Measurements from ENCODE around the gene DPEP1. TPM values are rescaled to one million over a fixed set of nuclear protein-coding genes. Genes with fewer than 3 reads are reported as not detected.

Gene DPEP1
- total RNA-seq, 2 experiments from 2014 or later: not detected

- no peak overlapping the region for H3K27ac Mint-ChIP-seq
- peaks cover 8% of the 10 kb centered on the region for H3K4me1 ChIP-seq (ENCODE audit: insufficient read depth, low read length)
- POLR2A ChIA-PET: no interaction called here
- no peak overlapping the region for H3K4me3 ChIP-seq (ENCODE audit: low read length)
- ATAC-seq (ENCODE audit: poor library complexity) (no peak), DNase-seq (no peak)
- no peaks in the 10 kb centered on the region for H3K27me3 Mint-ChIP-seq
- no peaks in the 10 kb centered on the region for H3K27me3 ChIP-seq (ENCODE audit: control insufficient read depth in 1 of 2, insufficient read depth in 2 of 2, low read length in 2 of 2)
- H3K9me3 Mint-ChIP-seq: no peaks in the 10 kb centered on the region
- H3K4me3 Mint-ChIP-seq: no peak overlapping the region
- H3K27ac ChIP-seq (ENCODE audit: low read depth in 1 of 2, low read length in 2 of 2): no peak overlapping the region
- peaks cover 38% of the 10 kb centered on the region for H3K36me3 ChIP-seq (ENCODE audit: insufficient read depth, low read length)
- H3K4me1 Mint-ChIP-seq (ENCODE audit: low read depth): peaks cover 23% of the 10 kb centered on the region
- TF ChIP-seq CTCF (IDR thresholded peaks at IDR 0.05): no peak
- no peaks in the 10 kb centered on the region for H3K9me3 ChIP-seq (ENCODE audit: control insufficient read depth in 1 of 2, insufficient read depth in 1 of 2, low read length in 2 of 2)
- intact Hi-C loops (cut with DNase I, micrococcal nuclease): no loop called here
- CTCF ChIA-PET: no interaction called here
- H3K36me3 Mint-ChIP-seq (ENCODE audit: low read depth): peaks cover 38% of the 10 kb centered on the region
These were observed 38.1 kb downstream of the DPEP1 start for GRCh38 chr16:89651584-89651983.

- ATAC-seq (ENCODE audit: poor library complexity): no peak
- no peak overlapping the region for H3K4me3 ChIP-seq (ENCODE audit: low read length)
- H3K36me3 Mint-ChIP-seq (ENCODE audit: low read depth): peaks cover 42% of the 10 kb centered on the region
- peaks cover 25% of the 10 kb centered on the region for H3K36me3 ChIP-seq (ENCODE audit: insufficient read depth, low read length)
- H3K27me3 Mint-ChIP-seq: no peaks in the 10 kb centered on the region
- no peaks in the 10 kb centered on the region for H3K9me3 Mint-ChIP-seq
- ChIA-PET POLR2A (no interaction called here), CTCF (no interaction called here)
- no peak for DNase-seq
- H3K4me1 Mint-ChIP-seq (ENCODE audit: low read depth): peaks cover 32% of the 10 kb centered on the region
- H3K4me3 Mint-ChIP-seq: peak overlapping the region; percentile 71
- no peaks in the 10 kb centered on the region for H3K9me3 ChIP-seq (ENCODE audit: control insufficient read depth in 1 of 2, insufficient read depth in 1 of 2, low read length in 2 of 2)
- intact Hi-C loops (cut with DNase I, micrococcal nuclease): no loop called here
- peaks cover 23% of the 10 kb centered on the region for H3K4me1 ChIP-seq (ENCODE audit: insufficient read depth, low read length)
- H3K27ac ChIP-seq (ENCODE audit: low read depth in 1 of 2, low read length in 2 of 2): no peak overlapping the region
- peak overlapping the region; percentile 53 for H3K27ac Mint-ChIP-seq
- no peaks in the 10 kb centered on the region for H3K27me3 ChIP-seq (ENCODE audit: control insufficient read depth in 1 of 2, insufficient read depth in 2 of 2, low read length in 2 of 2)
- no peak for TF ChIP-seq CTCF (IDR thresholded peaks at IDR 0.05)
These were observed 40.3 kb downstream of the DPEP1 start for GRCh38 chr16:89653656-89654295.

GRCh38 chr16:89655062-89655643 is 41.7 kb downstream of the DPEP1 start:
- ChIA-PET POLR2A (interaction anchor here (0.6 kb wide), 2 partner anchors 161 to 206 kb away, joined by 3 read pairs; no protein-coding TSS in a partner anchor), CTCF (interaction anchor here (1.5 kb wide), 1 partner anchor 46 kb away, joined by 3 read pairs; no protein-coding TSS in a partner anchor)

More at GRCh38 chr16:89655062-89655643, 41.7 kb downstream of the DPEP1 start:
- H3K4me1 ChIP-seq (ENCODE audit: insufficient read depth, low read length): peaks cover 34% of the 10 kb centered on the region
- TF ChIP-seq CTCF (IDR thresholded peaks at IDR 0.05): no peak
- peaks cover 30% of the 10 kb centered on the region for H3K36me3 Mint-ChIP-seq (ENCODE audit: low read depth)
- H3K9me3 Mint-ChIP-seq: no peaks in the 10 kb centered on the region
- H3K4me3 Mint-ChIP-seq: peak overlapping the region; percentile 84
- no peaks in the 10 kb centered on the region for H3K27me3 ChIP-seq (ENCODE audit: control insufficient read depth in 1 of 2, insufficient read depth in 2 of 2, low read length in 2 of 2)
- intact Hi-C loops (cut with DNase I, micrococcal nuclease): loop anchor here in 1 of 2 experiments (5.0 kb wide), 2 partner anchors 93 to 798 kb away; partner anchors contain the start of genes GALNS, RPL13 and TRAPPC2L
- H3K4me1 Mint-ChIP-seq (ENCODE audit: low read depth): peaks cover 34% of the 10 kb centered on the region
- ATAC-seq (ENCODE audit: poor library complexity) (no peak), DNase-seq (no peak)
- H3K4me3 ChIP-seq (ENCODE audit: low read length): no peak overlapping the region
- H3K9me3 ChIP-seq (ENCODE audit: control insufficient read depth in 1 of 2, insufficient read depth in 1 of 2, low read length in 2 of 2): no peaks in the 10 kb centered on the region
- no peak overlapping the region for H3K27ac ChIP-seq (ENCODE audit: low read depth in 1 of 2, low read length in 2 of 2)
- H3K36me3 ChIP-seq (ENCODE audit: insufficient read depth, low read length): peaks cover 21% of the 10 kb centered on the region
- no peaks in the 10 kb centered on the region for H3K27me3 Mint-ChIP-seq
- H3K27ac Mint-ChIP-seq: peak overlapping the region; percentile 76

All from CD4-positive, alpha-beta T cell (primary cell).